Activated CD4-positive, alpha-beta memory T cell treated with anti-CD3 and anti-CD28 coated beads, Interleukin-2, amount 10 ng/mL, durations not matched to agents 7 days and 5 days (primary cell): ENCODE measurements around the gene IMPG2. TPM values are rescaled to one million over a fixed set of nuclear protein-coding genes. Genes with fewer than 3 reads are reported as not detected.

ENCODE experiments used
- CTCF ChIA-PET: fragments of 350-600 bp; sonication (Branson Sonifier 250); formaldehyde crosslinking; loops from one replicate; lab custom pipeline; 2021; ENCODE audit warnings: antibody characterized with exemption, inconsistent platforms; lab: Charles Lee
- POLR2A ChIA-PET: fragments of 350-600 bp; sonication (Branson Sonifier 250); formaldehyde crosslinking; loops from one replicate; lab custom pipeline; 2021; ENCODE audit warnings: antibody characterized with exemption; lab: Charles Lee
- DNase-seq: peaks from one replicate; pipeline ENCODE4 v3.0.0-alpha.2; 2020
- H3K27ac Mint-ChIP-seq: one replicate; pipeline ENCODE4 v1.8.0; 2021; ENCODE audit warnings: mild to moderate bottlenecking, mixed read lengths
- H3K27me3 Mint-ChIP-seq: one replicate; pipeline ENCODE4 v1.8.0; 2021; ENCODE audit warnings: mixed read lengths
- H3K36me3 Mint-ChIP-seq: one replicate; pipeline ENCODE4 v1.8.0; 2021; ENCODE audit warnings: low read depth, mixed read lengths
- H3K4me1 Mint-ChIP-seq: one replicate; pipeline ENCODE4 v1.8.0; 2021; ENCODE audit warnings: mixed read lengths
- H3K4me3 Mint-ChIP-seq: one replicate; pipeline ENCODE4 v1.8.0; 2021; ENCODE audit warnings: mild to moderate bottlenecking, mixed read lengths
- H3K9me3 Mint-ChIP-seq: one replicate; pipeline ENCODE4 v1.8.0; 2021; ENCODE audit warnings: mixed read lengths
- total RNA-seq, 2 experiments: library from RNA; stranded (reverse); gene quantifications; one replicate each; pipeline ENCODE4 v1.2.3, GENCODE V29; 2021

The IMPG2 gene
- total RNA-seq, 2 experiments from 2014 or later, result 0.18 to 0.25 TPM

DNA sequence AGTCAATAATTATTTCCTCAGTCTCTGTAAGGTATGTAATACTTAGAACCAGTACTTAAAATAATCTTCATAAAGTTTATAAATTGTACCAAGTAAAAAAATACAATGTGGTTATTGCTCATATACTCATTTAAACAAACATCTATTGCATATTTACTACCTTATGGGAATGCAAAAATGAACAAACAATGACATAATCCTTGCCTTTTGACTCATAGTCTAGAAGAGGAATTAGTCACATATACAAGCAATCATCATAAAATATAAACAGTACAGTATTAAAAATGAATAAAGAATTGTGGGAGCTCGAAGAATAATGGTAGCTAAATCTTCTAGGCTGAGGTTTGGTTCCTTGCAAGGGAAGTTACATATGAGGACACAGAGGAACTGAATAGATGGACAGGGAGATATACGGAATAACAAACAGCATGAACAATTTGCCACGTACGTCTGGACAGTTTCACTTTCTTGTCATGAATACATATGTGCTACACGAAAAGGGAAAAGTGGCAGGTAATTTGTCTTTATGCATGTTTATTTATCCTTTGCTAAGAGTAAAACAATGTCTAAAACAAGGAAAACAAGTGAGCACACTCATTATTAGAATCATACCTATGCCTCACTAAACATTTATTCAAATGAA lies 17.2 kb downstream of the IMPG2 start:
- ChIA-PET CTCF (no interaction called here), POLR2A (no interaction called here)
- Mint-ChIP-seq H3K27ac (no peak overlapping the region), H3K4me3 (no peak overlapping the region), H3K9me3 (peaks cover 27% of the 10 kb centered on the region), H3K4me1 (no peaks in the 10 kb centered on the region), H3K36me3 (peaks cover 20% of the 10 kb centered on the region), H3K27me3 (no peaks in the 10 kb centered on the region)
- no peak for DNase-seq

DNA sequence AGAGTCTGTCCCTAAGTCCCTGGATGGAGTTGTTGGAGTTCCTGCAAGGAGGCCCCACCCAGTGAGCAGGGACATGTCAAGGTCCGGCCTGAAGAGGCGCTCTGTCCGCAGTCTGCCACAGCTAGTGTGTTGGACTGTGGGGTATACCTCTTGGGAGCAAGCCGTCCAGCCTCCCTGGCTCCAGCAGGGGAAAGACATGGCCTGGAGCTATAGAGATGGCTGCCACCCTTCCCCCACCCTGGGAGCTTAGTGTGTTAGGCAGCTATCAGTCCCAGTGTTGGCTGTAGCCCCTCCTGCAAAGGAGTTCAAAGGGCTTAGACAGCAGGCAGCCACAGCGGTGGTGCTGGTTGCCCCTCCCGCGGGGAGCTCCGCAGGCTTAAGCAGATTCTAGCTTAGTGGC lies 20.3 kb downstream of the IMPG2 start:
- no peaks in the 10 kb centered on the region for H3K27me3 Mint-ChIP-seq
- H3K4me3 Mint-ChIP-seq, result no peak overlapping the region
- no peaks in the 10 kb centered on the region for H3K4me1 Mint-ChIP-seq
- no peak overlapping the region for H3K27ac Mint-ChIP-seq
- peaks cover 10% of the 10 kb centered on the region for H3K36me3 Mint-ChIP-seq
- peaks cover 16% of the 10 kb centered on the region for H3K9me3 Mint-ChIP-seq
- ChIA-PET POLR2A (no interaction called here), CTCF (no interaction called here)
- no peak for DNase-seq

DNA sequence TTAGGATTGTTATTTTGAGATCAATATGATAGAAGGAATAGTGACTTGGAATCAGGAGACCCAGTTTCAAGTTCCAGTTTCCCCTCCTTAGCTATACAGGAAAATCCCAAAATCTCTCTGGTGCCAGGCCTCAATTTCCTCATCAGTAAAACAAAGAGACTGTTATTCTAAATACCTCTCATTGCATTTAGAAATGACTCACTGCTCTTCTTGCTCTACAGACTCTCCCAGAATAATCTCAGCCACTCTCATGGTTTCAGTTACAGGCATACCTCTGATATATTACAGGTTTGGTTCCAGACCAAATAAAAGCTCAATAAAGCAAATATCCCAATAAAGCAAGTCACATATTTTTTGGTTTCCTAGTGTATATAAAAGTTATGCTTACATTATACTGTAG lies 28.3 kb downstream of the IMPG2 start:
- H3K9me3 Mint-ChIP-seq, result peaks cover 3% of the 10 kb centered on the region
- no peak overlapping the region for H3K27ac Mint-ChIP-seq
- no peaks in the 10 kb centered on the region for H3K27me3 Mint-ChIP-seq
- H3K36me3 Mint-ChIP-seq, result no peaks in the 10 kb centered on the region
- no peak for DNase-seq
- H3K4me3 Mint-ChIP-seq, result no peak overlapping the region
- ChIA-PET CTCF (no interaction called here), POLR2A (no interaction called here)
- no peaks in the 10 kb centered on the region for H3K4me1 Mint-ChIP-seq

DNA sequence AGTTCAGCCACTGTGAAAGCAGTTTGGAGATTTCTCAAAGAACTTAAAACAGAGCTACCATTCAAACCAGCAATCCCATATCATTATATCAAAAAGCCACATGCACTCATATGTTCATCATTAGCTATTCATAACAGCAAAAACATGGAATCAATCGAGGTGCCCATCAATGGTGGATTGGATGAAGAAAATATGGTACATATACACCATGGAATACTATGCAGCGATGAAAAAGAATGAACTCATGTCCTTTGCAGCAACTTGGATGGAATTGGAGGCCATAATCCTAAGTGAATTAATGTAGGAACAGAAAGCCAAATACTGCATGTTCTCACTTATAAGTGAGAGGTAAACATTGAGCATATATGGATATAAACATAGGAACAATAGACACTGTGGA lies 32.1 kb downstream of the IMPG2 start:
- peaks cover 3% of the 10 kb centered on the region for H3K9me3 Mint-ChIP-seq
- no peaks in the 10 kb centered on the region for H3K36me3 Mint-ChIP-seq
- CTCF ChIA-PET, result no interaction called here
- no peaks in the 10 kb centered on the region for H3K4me1 Mint-ChIP-seq
- H3K27ac Mint-ChIP-seq, result no peak overlapping the region
- DNase-seq, result no peak
- POLR2A ChIA-PET, result no interaction called here
- H3K4me3 Mint-ChIP-seq, result no peak overlapping the region
- H3K27me3 Mint-ChIP-seq, result no peaks in the 10 kb centered on the region

DNA sequence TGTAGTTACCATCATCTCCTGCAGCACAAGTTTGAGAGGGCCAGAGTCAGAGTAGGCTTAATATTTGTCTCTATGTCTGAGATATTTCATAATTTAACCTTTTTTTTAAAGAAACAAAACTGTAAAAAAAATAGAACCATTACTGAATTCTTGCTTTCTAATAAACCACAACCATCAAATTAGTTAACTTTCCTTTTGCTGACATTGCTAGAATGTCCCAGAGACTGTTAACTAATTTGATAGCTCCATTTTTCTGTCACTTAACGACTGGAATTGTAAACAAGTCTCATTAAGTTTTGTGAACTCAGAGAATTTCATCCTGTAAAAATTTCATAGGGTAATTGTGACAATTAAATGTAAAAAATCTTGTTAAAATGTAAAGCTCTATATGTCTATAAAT lies 35.6 kb downstream of the IMPG2 start:
- Mint-ChIP-seq H3K36me3 (no peaks in the 10 kb centered on the region), H3K4me3 (no peak overlapping the region), H3K27me3 (no peaks in the 10 kb centered on the region), H3K4me1 (no peaks in the 10 kb centered on the region), H3K9me3 (peaks cover 3% of the 10 kb centered on the region), H3K27ac (no peak overlapping the region)
- CTCF ChIA-PET, result no interaction called here
- no peak for DNase-seq
- POLR2A ChIA-PET, result no interaction called here

DNA sequence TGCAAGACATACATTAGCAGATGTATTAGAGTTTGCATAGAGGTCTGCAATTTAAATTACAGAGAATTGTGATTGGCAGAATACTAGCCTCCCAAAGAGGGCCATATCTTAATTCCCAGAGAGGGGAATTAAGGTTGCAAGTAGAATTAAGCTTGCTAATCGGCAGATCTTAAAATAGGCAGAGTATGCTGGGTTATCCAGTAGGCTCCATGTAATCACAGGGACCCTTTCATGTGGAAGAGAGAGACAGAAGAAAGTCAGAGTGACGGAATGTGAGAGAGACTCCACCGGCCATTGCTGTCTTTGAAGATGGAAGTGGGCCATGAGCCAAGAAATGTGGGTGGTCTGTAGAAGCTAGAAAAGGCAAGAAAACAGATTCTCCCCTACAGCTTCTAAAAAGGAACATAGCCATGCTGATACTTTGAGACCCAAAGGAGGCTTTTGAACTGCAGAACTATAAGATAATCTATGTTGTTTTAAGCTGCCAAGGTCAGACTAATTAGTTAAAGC lies 38.8 kb downstream of the IMPG2 start:
- Mint-ChIP-seq H3K9me3 (no peaks in the 10 kb centered on the region), H3K36me3 (no peaks in the 10 kb centered on the region), H3K4me3 (no peak overlapping the region), H3K27ac (no peak overlapping the region), H3K27me3 (no peaks in the 10 kb centered on the region), H3K4me1 (no peaks in the 10 kb centered on the region)
- POLR2A ChIA-PET, result no interaction called here
- CTCF ChIA-PET, result no interaction called here
- DNase-seq, result no peak

DNA sequence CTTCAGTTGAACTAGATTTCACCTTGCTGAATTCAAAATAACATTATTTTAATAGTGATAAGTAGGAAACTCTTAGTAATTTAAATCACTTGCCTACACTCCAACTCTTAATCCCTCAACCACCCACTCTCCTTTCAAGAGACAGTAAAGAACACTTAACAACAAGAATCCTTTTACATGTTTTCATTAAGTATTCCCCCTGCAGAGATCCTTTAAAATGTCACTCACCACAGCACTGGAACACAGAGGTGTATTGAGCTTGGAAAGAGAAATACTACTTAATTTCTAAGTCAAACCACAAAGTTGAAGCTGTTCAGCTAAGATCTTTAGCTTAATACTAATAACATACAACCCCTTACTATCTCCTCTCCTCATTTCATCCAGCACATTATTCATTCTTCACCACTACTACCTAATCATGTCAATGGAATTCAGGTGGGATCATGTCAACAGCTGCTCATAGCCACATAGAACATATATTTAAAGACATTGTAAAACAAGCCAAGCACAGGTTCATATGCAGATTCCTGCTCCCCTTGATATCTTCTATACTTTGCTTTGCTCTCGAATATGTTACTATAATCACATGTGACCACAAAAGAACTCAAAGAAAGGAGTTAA lies 40.5 kb downstream of the IMPG2 start:
- Mint-ChIP-seq H3K9me3 (no peaks in the 10 kb centered on the region), H3K4me1 (no peaks in the 10 kb centered on the region), H3K36me3 (no peaks in the 10 kb centered on the region), H3K27ac (no peak overlapping the region), H3K27me3 (no peaks in the 10 kb centered on the region), H3K4me3 (no peak overlapping the region)
- DNase-seq, result no peak
- ChIA-PET CTCF (no interaction called here), POLR2A (no interaction called here)

DNA sequence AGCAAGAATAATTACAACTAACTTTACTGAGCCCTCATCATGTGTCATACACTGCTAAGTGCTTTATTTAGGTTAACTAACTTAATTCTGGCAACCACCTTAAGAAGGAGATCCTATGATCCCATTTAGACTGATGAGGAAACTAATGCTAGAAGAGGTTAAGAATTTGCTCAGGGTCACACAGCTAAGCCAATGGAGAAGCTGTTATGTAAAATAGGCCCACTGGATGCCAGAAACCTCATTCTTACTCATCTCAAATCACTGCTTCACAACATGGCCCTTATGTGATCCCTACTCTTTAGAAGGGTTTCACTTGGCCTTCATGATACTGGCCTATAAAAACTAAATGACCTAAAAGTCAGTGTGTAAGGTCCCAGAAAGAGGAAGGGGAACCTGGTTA lies 41.2 kb downstream of the IMPG2 start:
- Mint-ChIP-seq H3K4me3 (no peak overlapping the region), H3K9me3 (no peaks in the 10 kb centered on the region), H3K27me3 (no peaks in the 10 kb centered on the region), H3K27ac (no peak overlapping the region), H3K36me3 (no peaks in the 10 kb centered on the region), H3K4me1 (no peaks in the 10 kb centered on the region)
- ChIA-PET CTCF (no interaction called here), POLR2A (no interaction called here)
- no peak for DNase-seq

DNA sequence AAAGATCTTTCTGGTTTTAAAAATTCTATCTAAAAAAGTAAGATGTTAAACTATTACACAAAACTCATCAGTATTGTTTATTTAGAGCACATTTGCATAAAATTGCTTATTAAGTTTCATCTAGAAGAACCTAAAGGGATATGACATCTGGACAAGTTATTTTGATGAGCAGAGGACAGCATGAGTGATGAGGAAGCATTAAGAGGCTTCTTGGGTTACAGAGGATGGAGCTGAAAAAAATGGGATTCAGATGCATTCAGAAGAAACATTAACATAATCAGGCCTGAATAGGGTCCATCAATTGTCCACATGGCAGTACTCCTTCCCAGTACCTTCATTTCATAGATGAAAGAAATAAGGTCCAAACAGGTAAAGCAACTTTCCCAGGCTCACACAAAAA lies 41.6 kb downstream of the IMPG2 start:
- ChIA-PET POLR2A (no interaction called here), CTCF (no interaction called here)
- Mint-ChIP-seq H3K27ac (no peak overlapping the region), H3K27me3 (no peaks in the 10 kb centered on the region), H3K9me3 (no peaks in the 10 kb centered on the region), H3K36me3 (no peaks in the 10 kb centered on the region), H3K4me3 (no peak overlapping the region), H3K4me1 (no peaks in the 10 kb centered on the region)
- DNase-seq, result no peak

DNA sequence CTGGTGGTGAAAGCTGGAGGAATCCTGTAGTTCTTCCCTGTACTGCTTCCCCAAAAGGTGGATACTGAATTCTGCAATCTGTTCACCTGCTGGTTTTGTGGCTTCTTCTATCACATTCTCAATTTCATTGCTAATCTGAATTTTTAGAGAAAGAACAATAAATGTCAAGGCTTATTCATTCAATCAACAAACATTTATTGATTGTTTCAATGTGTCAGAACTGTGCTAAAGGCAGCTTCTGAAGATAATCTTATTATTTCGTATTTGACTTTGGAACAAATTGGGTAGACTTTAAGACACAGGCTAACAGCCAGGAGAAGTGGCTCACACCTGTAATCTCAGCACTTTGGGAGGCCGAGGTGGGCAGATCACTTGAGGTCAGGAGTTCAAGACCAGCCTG lies 46.8 kb downstream of the IMPG2 start:
- Mint-ChIP-seq H3K27me3 (no peaks in the 10 kb centered on the region), H3K27ac (no peak overlapping the region), H3K9me3 (no peaks in the 10 kb centered on the region), H3K4me3 (no peak overlapping the region), H3K36me3 (no peaks in the 10 kb centered on the region), H3K4me1 (no peaks in the 10 kb centered on the region)
- POLR2A ChIA-PET, result no interaction called here
- DNase-seq, result no peak
- CTCF ChIA-PET, result no interaction called here

DNA sequence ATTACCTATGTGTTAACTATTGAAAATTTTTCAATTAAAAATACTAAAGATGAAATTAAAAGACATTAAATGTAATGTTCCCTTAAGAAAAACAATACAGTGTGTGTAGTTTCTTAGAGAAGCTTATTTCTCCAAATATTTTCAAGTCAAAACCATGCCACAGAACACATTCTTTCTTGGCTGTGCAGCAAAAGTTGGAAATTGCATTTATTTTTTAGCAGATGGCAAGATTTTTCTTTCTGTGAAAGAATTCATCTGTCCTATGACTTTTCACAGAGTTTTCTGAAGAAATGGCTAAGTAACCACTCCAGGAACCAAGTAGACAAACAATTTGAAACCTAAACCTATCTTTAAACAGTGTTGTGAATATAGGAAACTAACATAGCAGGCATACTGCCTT lies 47.2 kb downstream of the IMPG2 start:
- no peaks in the 10 kb centered on the region for H3K27me3 Mint-ChIP-seq
- CTCF ChIA-PET, result no interaction called here
- H3K9me3 Mint-ChIP-seq, result no peaks in the 10 kb centered on the region
- no peak overlapping the region for H3K27ac Mint-ChIP-seq
- H3K4me3 Mint-ChIP-seq, result no peak overlapping the region
- DNase-seq, result no peak
- H3K36me3 Mint-ChIP-seq, result no peaks in the 10 kb centered on the region
- POLR2A ChIA-PET, result no interaction called here
- H3K4me1 Mint-ChIP-seq, result no peaks in the 10 kb centered on the region

DNA sequence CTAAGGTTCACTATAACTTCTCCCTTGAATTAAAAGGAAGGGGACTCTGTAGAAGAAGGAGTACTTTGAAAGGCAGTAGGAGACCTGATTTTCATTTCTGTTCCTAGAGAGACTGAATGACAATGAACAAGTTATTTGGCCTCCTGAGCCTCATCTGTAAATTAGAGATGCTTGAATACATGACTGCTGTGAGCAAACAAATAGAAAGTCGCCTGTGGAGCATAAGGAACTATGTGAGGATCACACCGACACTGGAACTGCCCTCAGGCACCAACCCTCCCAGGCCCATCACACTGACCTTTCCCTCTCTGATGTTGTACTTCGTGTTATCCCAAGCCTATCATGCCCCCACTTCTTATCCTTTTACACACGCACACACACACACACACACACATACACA lies 48.6 kb downstream of the IMPG2 start:
- no peak for DNase-seq
- no peaks in the 10 kb centered on the region for H3K4me1 Mint-ChIP-seq
- no peak overlapping the region for H3K4me3 Mint-ChIP-seq
- H3K9me3 Mint-ChIP-seq, result no peaks in the 10 kb centered on the region
- no peaks in the 10 kb centered on the region for H3K27me3 Mint-ChIP-seq
- H3K36me3 Mint-ChIP-seq, result no peaks in the 10 kb centered on the region
- POLR2A ChIA-PET, result no interaction called here
- CTCF ChIA-PET, result no interaction called here
- H3K27ac Mint-ChIP-seq, result no peak overlapping the region

DNA sequence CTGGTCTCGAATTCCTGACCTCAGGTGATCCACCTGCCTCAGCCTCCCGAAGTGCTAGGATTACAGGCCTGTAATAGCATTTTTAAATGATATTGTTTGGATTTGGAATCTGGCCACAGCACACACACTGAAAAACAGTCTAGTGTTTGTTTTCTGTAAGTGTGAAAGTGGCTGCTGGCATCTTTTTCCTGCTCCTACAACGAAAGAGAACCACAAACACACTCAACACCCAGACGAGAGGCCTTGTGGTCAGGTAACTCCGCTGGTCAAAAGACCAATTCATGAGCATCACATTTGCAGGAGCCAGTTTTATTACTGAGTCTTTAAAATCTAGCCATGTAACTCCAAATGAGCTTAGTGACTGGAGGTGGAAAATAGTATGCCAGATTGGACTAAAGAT lies 50.2 kb downstream of the IMPG2 start:
- Mint-ChIP-seq H3K36me3 (no peaks in the 10 kb centered on the region), H3K9me3 (no peaks in the 10 kb centered on the region), H3K4me3 (no peak overlapping the region), H3K27me3 (no peaks in the 10 kb centered on the region), H3K4me1 (no peaks in the 10 kb centered on the region), H3K27ac (no peak overlapping the region)
- DNase-seq, result no peak
- ChIA-PET POLR2A (no interaction called here), CTCF (no interaction called here)
